ENCODE results near the gene JPT1.
A peak's percentile ranks its signal among the peaks of the same experiment; 100 is the strongest.

Gene JPT1

DNA sequence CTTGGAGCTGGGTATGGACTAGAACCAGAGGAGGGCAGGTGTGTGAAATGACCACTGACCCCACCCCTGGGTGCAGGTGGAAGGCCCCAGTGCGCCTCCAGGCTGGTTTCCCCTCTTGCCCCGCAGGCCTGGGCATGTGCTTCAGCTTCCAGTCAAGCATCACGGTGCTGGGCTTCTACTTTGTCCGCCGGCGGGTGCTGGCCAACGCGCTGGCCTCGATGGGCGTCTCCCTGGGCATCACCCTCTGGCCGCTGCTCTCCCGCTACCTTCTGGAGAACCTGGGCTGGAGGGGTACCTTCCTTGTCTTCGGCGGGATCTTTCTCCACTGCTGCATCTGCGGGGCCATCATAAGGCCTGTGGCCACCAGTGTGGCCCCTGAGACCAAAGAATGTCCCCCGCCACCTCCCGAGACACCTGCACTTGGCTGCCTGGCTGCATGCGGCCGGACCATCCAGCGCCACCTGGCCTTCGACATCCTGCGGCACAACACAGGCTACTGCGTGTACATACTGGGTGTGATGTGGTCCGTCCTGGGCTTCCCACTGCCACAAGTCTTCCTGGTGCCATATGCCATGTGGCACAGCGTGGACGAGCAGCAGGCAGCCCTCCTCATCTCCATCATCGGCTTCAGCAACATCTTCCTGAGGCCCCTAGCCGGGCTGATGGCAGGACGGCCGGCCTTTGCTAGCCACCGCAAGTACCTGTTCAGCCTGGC lies 54.3 kb downstream of the JPT1 start:
- no peak for DNase-seq (ENCODE audit: low read depth)
- no peak overlapping the region for H3K4me3 ChIP-seq (ENCODE audit: control insufficient read depth, low read depth, low read length)
- TF ChIP-seq, protein P1, sequence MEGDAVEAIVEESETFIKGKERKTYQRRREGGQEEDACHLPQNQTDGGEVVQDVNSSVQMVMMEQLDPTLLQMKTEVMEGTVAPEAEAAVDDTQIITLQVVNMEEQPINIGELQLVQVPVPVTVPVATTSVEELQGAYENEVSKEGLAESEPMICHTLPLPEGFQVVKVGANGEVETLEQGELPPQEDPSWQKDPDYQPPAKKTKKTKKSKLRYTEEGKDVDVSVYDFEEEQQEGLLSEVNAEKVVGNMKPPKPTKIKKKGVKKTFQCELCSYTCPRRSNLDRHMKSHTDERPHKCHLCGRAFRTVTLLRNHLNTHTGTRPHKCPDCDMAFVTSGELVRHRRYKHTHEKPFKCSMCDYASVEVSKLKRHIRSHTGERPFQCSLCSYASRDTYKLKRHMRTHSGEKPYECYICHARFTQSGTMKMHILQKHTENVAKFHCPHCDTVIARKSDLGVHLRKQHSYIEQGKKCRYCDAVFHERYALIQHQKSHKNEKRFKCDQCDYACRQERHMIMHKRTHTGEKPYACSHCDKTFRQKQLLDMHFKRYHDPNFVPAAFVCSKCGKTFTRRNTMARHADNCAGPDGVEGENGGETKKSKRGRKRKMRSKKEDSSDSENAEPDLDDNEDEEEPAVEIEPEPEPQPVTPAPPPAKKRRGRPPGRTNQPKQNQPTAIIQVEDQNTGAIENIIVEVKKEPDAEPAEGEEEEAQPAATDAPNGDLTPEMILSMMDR (conservative IDR thresholded peaks at IDR 0.05; ENCODE audit: control insufficient read depth, insufficient read depth, low read depth, low read length): no peak

DNA sequence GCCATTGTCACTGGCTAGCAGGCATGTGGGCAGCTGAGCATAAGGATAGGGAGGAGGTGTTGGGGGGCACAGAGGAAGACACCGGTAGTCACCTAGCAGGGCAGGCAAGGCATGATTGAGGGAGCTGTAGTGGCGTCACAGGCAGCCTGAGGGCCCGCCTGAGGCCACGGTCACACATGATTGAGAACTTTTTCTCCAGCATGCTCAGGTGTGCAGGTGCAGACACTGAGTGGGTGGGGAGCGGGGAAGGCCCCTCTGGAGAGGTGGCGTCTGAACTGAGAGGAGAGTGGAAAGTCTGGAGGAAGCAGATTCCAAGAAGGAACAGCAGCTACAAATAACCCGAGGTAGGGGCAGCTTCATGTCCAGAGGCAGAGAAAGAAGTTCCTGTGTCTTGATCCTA lies 55.5 kb downstream of the JPT1 start:
- TF ChIP-seq, protein P1 (conservative IDR thresholded peaks at IDR 0.05; ENCODE audit: control insufficient read depth, insufficient read depth, low read depth, low read length): no peak
- no peak overlapping the region for H3K4me3 ChIP-seq (ENCODE audit: control insufficient read depth, low read depth, low read length)
- DNase-seq (ENCODE audit: low read depth): no peak

DNA sequence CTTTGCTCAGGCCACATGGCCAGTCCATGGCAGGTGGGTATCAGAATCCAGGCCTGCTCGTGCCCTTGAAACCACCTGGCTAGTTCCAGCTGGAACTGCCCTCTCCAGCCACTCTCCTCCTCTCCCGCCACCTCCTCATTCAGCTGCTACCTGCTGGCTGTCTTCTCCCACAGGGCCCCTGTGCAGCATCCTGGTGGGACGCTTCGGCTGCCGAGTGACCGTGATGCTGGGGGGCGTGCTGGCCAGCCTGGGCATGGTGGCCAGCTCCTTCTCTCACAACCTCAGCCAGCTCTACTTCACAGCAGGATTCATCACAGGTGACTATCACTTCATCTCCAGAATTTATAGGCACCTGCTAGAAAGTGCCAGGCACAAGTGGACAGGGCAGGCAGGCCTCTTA lies 56.4 kb downstream of the JPT1 start:
- no peak overlapping the region for H3K4me3 ChIP-seq (ENCODE audit: control insufficient read depth, low read depth, low read length)
- no peak for DNase-seq (ENCODE audit: low read depth)
- TF ChIP-seq, protein P1 (conservative IDR thresholded peaks at IDR 0.05; ENCODE audit: control insufficient read depth, insufficient read depth, low read depth, low read length): no peak

DNA sequence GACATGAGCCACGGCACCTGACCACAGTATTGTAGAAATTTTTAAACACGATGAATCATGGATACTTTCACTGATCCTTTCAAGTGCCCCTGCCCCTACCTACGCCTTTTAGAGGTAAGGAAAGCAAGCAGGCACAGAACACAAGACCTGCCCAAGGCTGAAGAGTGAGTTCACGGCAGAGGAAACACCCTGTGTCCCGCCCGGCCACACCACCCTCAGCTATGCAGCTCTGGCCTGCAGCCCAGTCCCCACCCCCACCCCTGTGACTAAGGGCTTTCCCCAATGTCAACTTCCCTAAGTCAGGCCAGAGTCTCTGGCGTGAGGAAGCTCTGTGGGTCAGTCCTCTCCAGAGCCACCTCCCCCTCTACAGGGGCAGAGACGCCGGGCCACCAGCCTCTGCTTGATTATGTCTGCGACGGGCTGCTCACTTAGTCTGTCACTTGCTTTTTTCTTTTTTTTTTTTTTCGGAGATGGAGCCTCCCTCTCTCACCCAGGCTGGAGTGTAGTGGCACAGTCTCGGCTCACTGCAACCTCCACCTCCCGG lies 58.2 kb downstream of the JPT1 start:
- H3K4me3 ChIP-seq (ENCODE audit: control insufficient read depth, low read depth, low read length): no peak overlapping the region
- DNase-seq (ENCODE audit: low read depth): peak; percentile 69
- TF ChIP-seq, protein P1 (conservative IDR thresholded peaks at IDR 0.05; ENCODE audit: control insufficient read depth, insufficient read depth, low read depth, low read length): no peak

DNA sequence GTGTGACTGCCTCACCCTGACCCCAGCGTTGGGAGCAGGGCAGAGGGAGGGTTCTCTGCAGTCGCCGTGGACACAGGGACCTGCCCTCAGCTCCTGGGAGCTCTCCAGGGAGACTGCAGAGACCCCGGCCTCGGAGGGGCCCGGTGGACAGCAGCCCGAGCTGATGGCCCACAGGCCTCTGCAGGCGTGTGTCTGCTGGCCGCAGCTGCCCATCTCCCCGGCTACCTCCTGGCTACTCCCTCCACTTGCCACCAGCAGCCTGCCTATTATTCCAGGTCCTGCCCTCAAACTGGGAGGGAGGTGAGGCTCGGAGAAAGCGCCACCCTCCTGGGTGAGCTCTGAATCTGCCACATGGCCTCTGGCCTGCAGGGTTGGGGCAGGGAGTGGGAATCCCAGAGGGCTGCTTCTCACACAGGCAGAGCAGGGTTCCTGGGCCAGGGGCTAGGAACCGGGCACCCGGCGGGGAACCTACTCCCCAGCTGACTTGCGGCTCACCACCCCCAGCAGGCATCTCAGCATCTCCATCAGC lies 59.4 kb downstream of the JPT1 start:
- DNase-seq (ENCODE audit: low read depth): no peak
- TF ChIP-seq, protein P1 (conservative IDR thresholded peaks at IDR 0.05; ENCODE audit: control insufficient read depth, insufficient read depth, low read depth, low read length): no peak

DNA sequence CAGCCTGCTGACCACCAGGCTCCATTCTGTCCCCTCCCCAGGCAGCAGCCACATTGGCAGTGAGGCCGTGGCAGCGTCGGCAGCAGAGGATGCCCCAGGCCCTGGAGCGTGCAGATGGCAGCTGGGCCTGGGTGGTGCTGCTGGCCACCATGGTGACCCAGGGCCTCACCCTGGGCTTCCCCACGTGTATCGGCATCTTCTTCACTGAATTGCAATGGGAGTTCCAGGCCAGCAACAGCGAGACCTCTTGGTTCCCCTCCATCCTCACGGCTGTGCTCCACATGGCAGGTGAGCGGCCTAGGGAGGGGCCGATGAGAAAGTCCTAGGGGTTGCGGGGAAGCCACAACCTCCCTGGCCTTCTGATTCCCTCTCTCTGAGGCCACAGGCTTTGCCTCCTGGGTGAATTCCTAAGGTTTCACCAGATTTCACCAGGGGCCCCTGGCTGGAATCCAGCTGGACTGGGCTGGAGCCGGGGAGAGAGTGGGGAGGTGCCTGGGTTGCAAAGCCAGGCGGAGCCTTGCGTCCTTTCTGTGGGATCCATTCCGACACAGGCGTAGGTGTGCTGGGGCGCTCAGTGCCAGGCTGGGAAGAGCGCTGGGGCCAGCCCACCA lies 60.7 kb downstream of the JPT1 start:
- no peak overlapping the region for H3K4me3 ChIP-seq (ENCODE audit: control insufficient read depth, low read depth, low read length)
- no peak for DNase-seq (ENCODE audit: low read depth)

More for the DNA sequence above, 59.4 kb downstream of the JPT1 start:
- no peak overlapping the region for H3K4me3 ChIP-seq (ENCODE audit: control insufficient read depth, low read depth, low read length)

More for the DNA sequence above, 60.7 kb downstream of the JPT1 start:
- TF ChIP-seq, protein P1 (conservative IDR thresholded peaks at IDR 0.05; ENCODE audit: control insufficient read depth, insufficient read depth, low read depth, low read length): no peak

Measured in fibroblast of mammary gland (primary cell).